Transverse colon (tissue), 4 donors: ENCODE results near the gene ARHGAP6. TPM values are rescaled to one million over a fixed set of nuclear protein-coding genes. Genes with fewer than 3 reads are reported as not detected.
A peak's percentile ranks its signal among the peaks of the same experiment; 100 is the strongest.

Experiments used
- DNase-seq: peaks from one replicate; pipeline ENCODE4 v3.0.0-alpha.2; 2019
- H3K27ac ChIP-seq, 4 donors: fragments of 200-600 bp; sonication (generic); 2 replicates each; pipeline ENCODE4 v1.5.1; 2016 to 2018; ENCODE audit warnings: inconsistent platforms in 4 of 4
- H3K27me3 ChIP-seq: fragments of 200-600 bp; sonication (generic); 2 replicates; pipeline ENCODE4 v1.5.1; 2017; ENCODE audit warnings: inconsistent platforms
- H3K36me3 ChIP-seq, 4 donors: fragments of 200-600 bp; sonication (generic); 2 replicates each; pipeline ENCODE4 v1.5.1; 2017 to 2019; ENCODE audit warnings: inconsistent platforms in 4 of 4
- H3K4me1 ChIP-seq, 4 donors: fragments of 200-600 bp; sonication (generic); 2 replicates each; pipeline ENCODE4 v1.5.1; 2017 to 2020; ENCODE audit warnings: inconsistent platforms in 4 of 4
- H3K4me3 ChIP-seq, 4 donors: fragments of 200-600 bp; sonication (generic); 1 replicate in 1 of 4; 2 replicates in 3 of 4; pipeline versions ENCODE4 v1.5.1 to v1.6.1; 2017 to 2019; ENCODE audit warnings: inconsistent platforms in 4 of 4
- H3K9me3 ChIP-seq, 2 donors: fragments of 200-600 bp; sonication (generic); 2 replicates each; pipeline ENCODE4 v1.5.1; 2017 to 2019; ENCODE audit warnings: inconsistent platforms in 2 of 2
- EP300 ChIP-seq: sonication (generic); formaldehyde crosslinking; IDR thresholded peaks from one replicate; pipeline ENCODE4 v1.6.1; 2017; ENCODE audit warnings: antibody characterized with exemption, low read depth
- POLR2A ChIP-seq: fragments of 450-650 bp; IDR thresholded peaks from one replicate; pipeline ENCODE4 v1.6.1; 2016; ENCODE audit warnings: antibody characterized with exemption, mild to moderate bottlenecking, moderate library complexity
- POLR2AphosphoS5 ChIP-seq, 3 donors: sonication (generic); formaldehyde crosslinking; IDR thresholded peaks; one replicate each; pipeline ENCODE4 v1.6.1; 2016; ENCODE audit warnings: antibody characterized with exemption in 3 of 3
- WGBS, 2 donors: methylation state at CpG; one replicate each; pipeline ENCODE4 v1.1.5; 2018; ENCODE audit warnings: low coverage in 1 of 2; 5-methylcytosine and 5-hydroxymethylcytosine counted together
- in situ Hi-C, 4 donors: fragments of 200-750 bp; cut with MboI; loops; one replicate each; pipeline versions ENCODE4 v1.15.0 to v1.15.1; 2017; ENCODE audit warnings: low sequenced_read_pairs in 3 of 4, low pct_ligation_motif_present in 1 of 4, low pct_unique_long_range_greater_than_20kb in 1 of 4
- intact Hi-C: fragments of 100-400 bp; cut with DNase I; formaldehyde crosslinking; loops from one replicate; pipeline ENCODE4 v1.15.1; 2023; ENCODE audit warnings: low total_unique reads
- total RNA-seq, 4 donors: library from RNA; depleted of rRNA; stranded (reverse); fragments of >200 nt; gene quantifications; one replicate each; pipeline ENCODE4 v1.1.0, GENCODE V29; 2016
- TF ChIP-seq, protein P1 (sequence below), 5 experiments: fragments of 200-600 bp in 3 of 5; fragments of 450-650 bp in 2 of 5; sonication (generic) in 3 of 5; IDR thresholded peaks; 1 replicate in 2 of 5; 2 replicates in 3 of 5; pipeline ENCODE4 v1.5.1; 2016 to 2017; ENCODE audit warnings: antibody characterized with exemption in 5 of 5, inconsistent platforms in 3 of 5, mild to moderate bottlenecking in 2 of 5, moderate library complexity in 1 of 5

The ARHGAP6 gene
- total RNA-seq, 4 donors from 2014 or later: 5.0 to 12.4 (median 9.0) TPM

GRCh38 chrX:11446336-11446735 is 219.4 kb downstream of the ARHGAP6 start:
- DNase-seq: no peak
- Histone ChIP-seq H3K36me3 (no peaks in the 10 kb centered on the region), H3K9me3 (no peaks in the 10 kb centered on the region), H3K27me3 (no peaks in the 10 kb centered on the region), H3K4me3 (no peak overlapping the region), H3K27ac (peak overlapping the region in 3 of 4 donors; percentile 26 to 58 (median 52)), H3K4me1 (no peaks in the 10 kb centered on the region)
- intact Hi-C loops (no loop called here), in situ Hi-C loops (no loop called here)
- TF ChIP-seq, protein P1, sequence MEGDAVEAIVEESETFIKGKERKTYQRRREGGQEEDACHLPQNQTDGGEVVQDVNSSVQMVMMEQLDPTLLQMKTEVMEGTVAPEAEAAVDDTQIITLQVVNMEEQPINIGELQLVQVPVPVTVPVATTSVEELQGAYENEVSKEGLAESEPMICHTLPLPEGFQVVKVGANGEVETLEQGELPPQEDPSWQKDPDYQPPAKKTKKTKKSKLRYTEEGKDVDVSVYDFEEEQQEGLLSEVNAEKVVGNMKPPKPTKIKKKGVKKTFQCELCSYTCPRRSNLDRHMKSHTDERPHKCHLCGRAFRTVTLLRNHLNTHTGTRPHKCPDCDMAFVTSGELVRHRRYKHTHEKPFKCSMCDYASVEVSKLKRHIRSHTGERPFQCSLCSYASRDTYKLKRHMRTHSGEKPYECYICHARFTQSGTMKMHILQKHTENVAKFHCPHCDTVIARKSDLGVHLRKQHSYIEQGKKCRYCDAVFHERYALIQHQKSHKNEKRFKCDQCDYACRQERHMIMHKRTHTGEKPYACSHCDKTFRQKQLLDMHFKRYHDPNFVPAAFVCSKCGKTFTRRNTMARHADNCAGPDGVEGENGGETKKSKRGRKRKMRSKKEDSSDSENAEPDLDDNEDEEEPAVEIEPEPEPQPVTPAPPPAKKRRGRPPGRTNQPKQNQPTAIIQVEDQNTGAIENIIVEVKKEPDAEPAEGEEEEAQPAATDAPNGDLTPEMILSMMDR (IDR thresholded peaks at IDR 0.05): no peak
- TF ChIP-seq EP300: no peak
- no peak for TF ChIP-seq POLR2AphosphoS5 (IDR thresholded peaks at IDR 0.05)
- TF ChIP-seq POLR2A: no peak
- WGBS, 2 donors: 63% methylated on average over 2 of the region's 2 CpGs; no CpG with 5 or more reads in 1 of the 2 donors

DNA sequence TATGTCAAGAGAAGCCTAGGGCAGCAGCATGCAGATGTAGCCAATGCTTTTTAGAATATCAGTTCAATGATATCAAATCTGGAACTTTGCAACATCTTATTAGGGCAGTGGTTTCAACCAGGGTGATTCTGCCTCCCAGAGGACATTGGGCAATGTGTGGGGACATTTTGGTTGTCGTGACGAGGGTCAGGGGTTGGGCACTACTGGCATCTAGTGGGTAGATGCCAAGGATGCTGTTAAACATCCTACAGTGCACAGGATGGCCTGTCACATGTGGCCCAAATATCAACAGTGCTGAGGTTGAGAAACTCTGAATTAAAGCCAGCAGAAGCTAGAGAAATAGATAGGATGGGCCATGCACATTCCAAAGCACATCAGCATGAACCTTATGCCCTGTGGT is 220.2 kb downstream of the ARHGAP6 start:
- no peak for DNase-seq
- no peaks in the 10 kb centered on the region for H3K27me3 ChIP-seq
- no peaks in the 10 kb centered on the region for H3K4me1 ChIP-seq
- H3K4me3 ChIP-seq: no peak overlapping the region
- TF ChIP-seq EP300: no peak
- TF ChIP-seq POLR2A: no peak
- no peak for TF ChIP-seq POLR2AphosphoS5 (IDR thresholded peaks at IDR 0.05)
- in situ Hi-C loops: no loop called here
- intact Hi-C loops: no loop called here
- H3K36me3 ChIP-seq: no peaks in the 10 kb centered on the region
- WGBS, 2 donors: 71% methylated on average over 2 of the region's 2 CpGs; no CpG with 5 or more reads in 1 of the 2 donors
- no peaks in the 10 kb centered on the region for H3K9me3 ChIP-seq
- H3K27ac ChIP-seq: peak overlapping the region in 2 of 4 donors; percentile 41 to 52

- 49% methylated on average over 3 of the region's 3 CpGs; no CpG with 5 or more reads in 1 of the 2 donors for WGBS, 2 donors
- Histone ChIP-seq H3K4me1 (no peaks in the 10 kb centered on the region), H3K36me3 (no peaks in the 10 kb centered on the region), H3K4me3 (no peak overlapping the region), H3K27ac (no peak overlapping the region), H3K9me3 (no peaks in the 10 kb centered on the region), H3K27me3 (no peaks in the 10 kb centered on the region)
- in situ Hi-C loops (no loop called here), intact Hi-C loops (no loop called here)
- no peak for DNase-seq
- TF ChIP-seq EP300 (no peak), POLR2AphosphoS5 (IDR thresholded peaks at IDR 0.05) (no peak), POLR2A (no peak)
- TF ChIP-seq, protein P1 (IDR thresholded peaks at IDR 0.05): no peak
Observed at GRCh38 chrX:11444052-11444451, 221.7 kb downstream of the ARHGAP6 start.

DNA sequence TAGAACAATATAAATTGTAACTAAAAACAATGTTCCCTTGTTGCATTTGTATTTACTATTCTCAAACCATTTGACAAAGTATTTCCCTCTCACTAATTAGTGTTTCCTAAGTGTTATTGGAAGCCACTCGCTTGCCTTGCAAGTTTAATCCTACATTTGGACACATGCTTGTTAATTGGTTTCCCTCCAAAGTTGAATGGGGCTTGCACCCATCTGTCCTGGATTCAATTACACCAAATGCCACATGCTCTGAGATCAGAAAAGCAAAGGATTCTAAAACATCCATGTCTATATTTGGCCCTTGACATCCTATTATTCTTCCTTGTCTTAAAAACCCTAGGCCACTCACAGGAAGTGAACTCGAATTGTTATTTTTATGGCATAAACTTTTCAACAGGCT is 225.9 kb downstream of the ARHGAP6 start:
- TF ChIP-seq POLR2AphosphoS5 (IDR thresholded peaks at IDR 0.05): no peak
- in situ Hi-C loops: no loop called here
- Histone ChIP-seq H3K4me1 (no peaks in the 10 kb centered on the region), H3K9me3 (no peaks in the 10 kb centered on the region), H3K36me3 (no peaks in the 10 kb centered on the region), H3K27ac (peak overlapping the region in 3 of 4 donors; percentile 48 to 66 (median 61)), H3K27me3 (no peaks in the 10 kb centered on the region), H3K4me3 (no peak overlapping the region)
- intact Hi-C loops: no loop called here
- no peak for DNase-seq
- WGBS, 2 donors: 20 to 43% methylated on average over 1 to 2 of the region's 2 CpGs

- 55 to 58% methylated on average over 2 to 4 of the region's 4 CpGs for WGBS, 2 donors
- TF ChIP-seq POLR2A: no peak
- TF ChIP-seq EP300: no peak
- TF ChIP-seq, protein P1 (IDR thresholded peaks at IDR 0.05): no peak
- no peak for TF ChIP-seq POLR2AphosphoS5 (IDR thresholded peaks at IDR 0.05)
- no peaks in the 10 kb centered on the region for H3K4me1 ChIP-seq
- H3K36me3 ChIP-seq: no peaks in the 10 kb centered on the region
- no peak for DNase-seq
- in situ Hi-C loops (no loop called here), intact Hi-C loops (no loop called here)
- H3K4me3 ChIP-seq: no peak overlapping the region
- H3K27ac ChIP-seq: peak overlapping the region; percentile 38 to 66 (median 54)
- no peaks in the 10 kb centered on the region for H3K27me3 ChIP-seq
- H3K9me3 ChIP-seq: no peaks in the 10 kb centered on the region
Observed at GRCh38 chrX:11438767-11439166, 227.0 kb downstream of the ARHGAP6 start.
